Transverse colon (tissue), 4 donors: ENCODE data around the gene SCN3A. TPM values are rescaled to one million over a fixed set of nuclear protein-coding genes. Genes with fewer than 3 reads are reported as not detected.

Experiments used
- DNase-seq: peaks from one replicate; pipeline ENCODE4 v3.0.0-alpha.2; 2019
- H3K27ac ChIP-seq, 4 donors: fragments of 200-600 bp; sonication (generic); 2 replicates each; pipeline ENCODE4 v1.5.1; 2016 to 2018; ENCODE audit warnings: inconsistent platforms in 4 of 4
- H3K27me3 ChIP-seq: fragments of 200-600 bp; sonication (generic); 2 replicates; pipeline ENCODE4 v1.5.1; 2017; ENCODE audit warnings: inconsistent platforms
- H3K36me3 ChIP-seq, 4 donors: fragments of 200-600 bp; sonication (generic); 2 replicates each; pipeline ENCODE4 v1.5.1; 2017 to 2019; ENCODE audit warnings: inconsistent platforms in 4 of 4
- H3K4me1 ChIP-seq, 4 donors: fragments of 200-600 bp; sonication (generic); 2 replicates each; pipeline ENCODE4 v1.5.1; 2017 to 2020; ENCODE audit warnings: inconsistent platforms in 4 of 4
- H3K4me3 ChIP-seq, 4 donors: fragments of 200-600 bp; sonication (generic); 1 replicate in 1 of 4; 2 replicates in 3 of 4; pipeline versions ENCODE4 v1.5.1 to v1.6.1; 2017 to 2019; ENCODE audit warnings: inconsistent platforms in 4 of 4
- H3K9me3 ChIP-seq, 2 donors: fragments of 200-600 bp; sonication (generic); 2 replicates each; pipeline ENCODE4 v1.5.1; 2017 to 2019; ENCODE audit warnings: inconsistent platforms in 2 of 2
- EP300 ChIP-seq: sonication (generic); formaldehyde crosslinking; IDR thresholded peaks from one replicate; pipeline ENCODE4 v1.6.1; 2017; ENCODE audit warnings: antibody characterized with exemption, low read depth
- POLR2A ChIP-seq: fragments of 450-650 bp; IDR thresholded peaks from one replicate; pipeline ENCODE4 v1.6.1; 2016; ENCODE audit warnings: antibody characterized with exemption, mild to moderate bottlenecking, moderate library complexity
- POLR2AphosphoS5 ChIP-seq, 3 donors: sonication (generic); formaldehyde crosslinking; IDR thresholded peaks; one replicate each; pipeline ENCODE4 v1.6.1; 2016; ENCODE audit warnings: antibody characterized with exemption in 3 of 3
- WGBS, 2 donors: methylation state at CpG; one replicate each; pipeline ENCODE4 v1.1.5; 2018; ENCODE audit warnings: low coverage in 1 of 2; 5-methylcytosine and 5-hydroxymethylcytosine counted together
- in situ Hi-C, 4 donors: fragments of 200-750 bp; cut with MboI; loops; one replicate each; pipeline versions ENCODE4 v1.15.0 to v1.15.1; 2017; ENCODE audit warnings: low sequenced_read_pairs in 3 of 4, low pct_ligation_motif_present in 1 of 4, low pct_unique_long_range_greater_than_20kb in 1 of 4
- intact Hi-C: fragments of 100-400 bp; cut with DNase I; formaldehyde crosslinking; loops from one replicate; pipeline ENCODE4 v1.15.1; 2023; ENCODE audit warnings: low total_unique reads
- total RNA-seq, 4 donors: library from RNA; depleted of rRNA; stranded (reverse); fragments of >200 nt; gene quantifications; one replicate each; pipeline ENCODE4 v1.1.0, GENCODE V29; 2016
- TF ChIP-seq, protein P1 (sequence below), 5 experiments: fragments of 200-600 bp in 3 of 5; fragments of 450-650 bp in 2 of 5; sonication (generic) in 3 of 5; IDR thresholded peaks; 1 replicate in 2 of 5; 2 replicates in 3 of 5; pipeline ENCODE4 v1.5.1; 2016 to 2017; ENCODE audit warnings: antibody characterized with exemption in 5 of 5, inconsistent platforms in 3 of 5, mild to moderate bottlenecking in 2 of 5, moderate library complexity in 1 of 5

SCN3A gene
- total RNA-seq, 4 donors from 2014 or later, result 0.60 to 2.5 (median 1.4) TPM

- no peak for DNase-seq
- no peaks in the 10 kb centered on the region for H3K27me3 ChIP-seq
- H3K27ac ChIP-seq, result no peak overlapping the region
- WGBS, 2 donors, result 50% methylated on average over 1 of the region's 1 CpG; no CpG with 5 or more reads in 1 of the 2 donors
- in situ Hi-C loops (loop anchor here in 2 of 4 donors (25.0 kb wide), 1 partner anchor 202 kb away; no protein-coding TSS in a partner anchor), intact Hi-C loops (no loop called here)
- H3K9me3 ChIP-seq, result no peaks in the 10 kb centered on the region
- TF ChIP-seq POLR2AphosphoS5 (IDR thresholded peaks at IDR 0.05) (no peak), POLR2A (no peak), EP300 (no peak)
- TF ChIP-seq, protein P1, sequence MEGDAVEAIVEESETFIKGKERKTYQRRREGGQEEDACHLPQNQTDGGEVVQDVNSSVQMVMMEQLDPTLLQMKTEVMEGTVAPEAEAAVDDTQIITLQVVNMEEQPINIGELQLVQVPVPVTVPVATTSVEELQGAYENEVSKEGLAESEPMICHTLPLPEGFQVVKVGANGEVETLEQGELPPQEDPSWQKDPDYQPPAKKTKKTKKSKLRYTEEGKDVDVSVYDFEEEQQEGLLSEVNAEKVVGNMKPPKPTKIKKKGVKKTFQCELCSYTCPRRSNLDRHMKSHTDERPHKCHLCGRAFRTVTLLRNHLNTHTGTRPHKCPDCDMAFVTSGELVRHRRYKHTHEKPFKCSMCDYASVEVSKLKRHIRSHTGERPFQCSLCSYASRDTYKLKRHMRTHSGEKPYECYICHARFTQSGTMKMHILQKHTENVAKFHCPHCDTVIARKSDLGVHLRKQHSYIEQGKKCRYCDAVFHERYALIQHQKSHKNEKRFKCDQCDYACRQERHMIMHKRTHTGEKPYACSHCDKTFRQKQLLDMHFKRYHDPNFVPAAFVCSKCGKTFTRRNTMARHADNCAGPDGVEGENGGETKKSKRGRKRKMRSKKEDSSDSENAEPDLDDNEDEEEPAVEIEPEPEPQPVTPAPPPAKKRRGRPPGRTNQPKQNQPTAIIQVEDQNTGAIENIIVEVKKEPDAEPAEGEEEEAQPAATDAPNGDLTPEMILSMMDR (IDR thresholded peaks at IDR 0.05), result no peak
- H3K4me3 ChIP-seq, result no peak overlapping the region
- H3K4me1 ChIP-seq, result no peaks in the 10 kb centered on the region
- no peaks in the 10 kb centered on the region for H3K36me3 ChIP-seq
Observed at GRCh38 chr2:165214093-165214492, 10.2 kb upstream of the SCN3A start.

DNA sequence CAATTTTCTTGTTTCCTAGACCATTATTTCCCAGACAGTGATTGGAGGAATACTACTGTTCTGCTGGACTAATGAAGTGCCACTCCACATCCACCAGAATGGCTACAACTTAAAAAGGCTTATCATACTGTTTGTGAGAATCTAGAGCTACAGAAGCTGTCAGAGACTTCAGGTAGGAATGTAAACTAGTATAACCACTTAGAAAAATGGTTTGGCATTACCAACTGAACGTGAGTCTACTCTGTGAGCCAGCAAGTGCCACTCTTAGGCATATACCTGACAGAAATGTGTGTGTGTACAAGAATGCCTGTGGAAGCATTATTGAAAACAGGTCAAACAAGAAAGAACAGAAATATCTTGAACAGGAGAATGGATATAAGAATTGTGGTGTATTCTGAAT lies 4.2 kb upstream of the SCN3A start:
- intact Hi-C loops, result no loop called here

DNA sequence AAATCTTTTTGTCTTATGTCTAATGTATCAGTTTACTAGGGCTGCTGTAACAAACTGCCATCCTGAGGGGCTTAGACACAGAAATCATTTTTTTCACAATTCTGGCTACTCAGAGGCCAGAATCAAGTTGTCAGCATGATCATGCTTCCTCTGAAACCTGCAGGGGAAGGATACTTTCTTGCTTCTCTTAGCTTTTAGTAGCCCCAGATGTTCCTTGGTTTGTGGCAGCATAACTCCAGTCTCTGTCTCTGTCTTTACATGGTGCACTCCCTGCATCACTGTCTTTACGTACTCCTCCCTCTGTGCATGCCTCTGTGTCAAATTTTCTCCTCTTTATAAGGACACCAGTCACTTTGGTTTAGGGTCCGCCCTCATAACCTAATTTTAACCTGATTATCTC lies 2.0 kb upstream of the SCN3A start:
- WGBS, 2 donors, result 77 to 84% methylated on average over 2 of the region's 2 CpGs

More for the DNA sequence above, 4.2 kb upstream of the SCN3A start:
- Histone ChIP-seq H3K27ac (no peak overlapping the region), H3K9me3 (no peaks in the 10 kb centered on the region), H3K36me3 (no peaks in the 10 kb centered on the region), H3K27me3 (no peaks in the 10 kb centered on the region), H3K4me3 (no peak overlapping the region), H3K4me1 (no peaks in the 10 kb centered on the region)
- no peak for DNase-seq
- TF ChIP-seq EP300, result no peak
- TF ChIP-seq POLR2A, result no peak
- TF ChIP-seq, protein P1 (IDR thresholded peaks at IDR 0.05), result no peak
- no peak for TF ChIP-seq POLR2AphosphoS5 (IDR thresholded peaks at IDR 0.05)
- in situ Hi-C loops, result loop anchor here in 2 of 4 donors (25.0 kb wide), 1 partner anchor 196 kb away; no protein-coding TSS in a partner anchor
- WGBS, 2 donors, result 64 to 80% methylated on average over 1 of the region's 1 CpG

DNA sequence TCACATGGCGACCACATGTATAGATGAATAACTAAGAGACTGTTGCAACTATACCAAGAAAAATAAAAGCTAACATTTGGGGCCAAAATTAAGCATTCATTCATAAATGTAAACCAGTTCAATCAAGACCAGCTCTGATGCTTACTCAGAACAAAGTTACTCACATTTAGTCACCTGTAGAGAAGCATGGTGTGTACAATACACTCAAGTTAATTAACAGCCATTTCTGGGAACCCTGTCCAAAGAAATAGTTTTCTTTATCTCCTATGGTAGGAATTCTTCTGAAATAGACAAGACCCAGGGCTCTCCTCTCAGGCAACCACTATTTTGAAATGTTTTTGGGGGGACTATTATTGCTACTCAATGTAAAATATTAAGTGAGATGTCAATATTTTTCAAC lies 1.6 kb downstream of the SCN3A start:
- Histone ChIP-seq H3K9me3 (no peaks in the 10 kb centered on the region), H3K36me3 (no peaks in the 10 kb centered on the region), H3K4me1 (no peaks in the 10 kb centered on the region), H3K27ac (no peak overlapping the region), H3K4me3 (no peak overlapping the region), H3K27me3 (no peaks in the 10 kb centered on the region)
- intact Hi-C loops, result no loop called here
- in situ Hi-C loops, result loop anchor here in 2 of 4 donors (25.0 kb wide), 1 partner anchor 190 kb away; no protein-coding TSS in a partner anchor
- TF ChIP-seq, protein P1 (IDR thresholded peaks at IDR 0.05), result no peak
- TF ChIP-seq POLR2AphosphoS5 (IDR thresholded peaks at IDR 0.05) (no peak), EP300 (no peak), POLR2A (no peak)
- no peak for DNase-seq
- WGBS, 2 donors, result 89 to 90% methylated on average over 1 of the region's 1 CpG

More for the DNA sequence above, 2.0 kb upstream of the SCN3A start:
- Histone ChIP-seq H3K36me3 (no peaks in the 10 kb centered on the region), H3K9me3 (no peaks in the 10 kb centered on the region), H3K27ac (no peak overlapping the region), H3K4me1 (no peaks in the 10 kb centered on the region), H3K4me3 (no peak overlapping the region), H3K27me3 (no peaks in the 10 kb centered on the region)
- in situ Hi-C loops, result loop anchor here in 2 of 4 donors (25.0 kb wide), 1 partner anchor 194 kb away; no protein-coding TSS in a partner anchor
- no peak for DNase-seq
- intact Hi-C loops, result no loop called here
- TF ChIP-seq, protein P1 (IDR thresholded peaks at IDR 0.05), result no peak
- TF ChIP-seq POLR2A (no peak), EP300 (no peak), POLR2AphosphoS5 (IDR thresholded peaks at IDR 0.05) (no peak)
